NCI-H1417 (cell line): ENCODE results near the gene ANGPT4.

Source experiments
- DNase-seq, 3 experiments: peaks; one replicate each; lab custom pipeline; 2025; lab: John Stamatoyannopoulos, UW

Gene ANGPT4

DNA sequence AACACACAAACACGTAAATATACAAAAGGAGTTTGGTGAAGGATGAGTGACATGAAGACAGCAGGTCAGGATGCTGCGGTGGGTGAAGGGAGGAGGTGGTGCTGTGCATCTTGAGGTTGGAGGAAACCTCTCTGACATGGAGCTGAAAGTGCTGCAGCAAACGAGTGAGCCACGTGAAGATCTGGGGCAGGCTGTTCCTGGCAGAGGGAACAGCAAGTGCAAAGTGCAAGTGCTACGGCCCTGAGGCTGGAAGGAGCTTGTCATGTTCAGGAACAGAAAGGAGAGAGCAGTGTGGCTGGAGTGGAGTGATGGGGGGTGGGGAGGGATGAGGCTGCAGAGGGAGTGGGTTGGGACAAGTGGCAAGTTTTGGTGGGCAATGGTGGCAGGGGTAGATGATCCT, 24.8 kb upstream of the ANGPT4 start:
- no peak for DNase-seq

DNA sequence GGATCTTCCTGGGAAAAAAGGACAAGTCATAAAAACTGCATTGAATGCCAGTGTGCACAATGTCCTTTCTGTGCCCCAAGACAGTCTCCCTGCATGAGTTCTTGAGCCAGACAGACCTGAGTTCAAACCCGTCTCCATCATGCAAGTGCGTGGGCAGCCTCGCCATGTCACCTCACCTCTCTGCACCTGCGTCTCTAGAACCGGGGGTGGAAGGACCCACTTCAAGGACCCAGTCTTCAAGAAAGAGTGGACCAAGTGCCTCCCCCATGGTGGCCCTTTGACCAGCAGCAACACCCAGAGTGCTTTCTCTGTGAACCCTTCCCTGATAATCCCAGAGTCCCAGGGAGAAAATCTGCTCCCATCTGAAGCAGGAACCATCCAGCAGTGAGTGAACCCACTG, 23.5 kb upstream of the ANGPT4 start:
- no peak for DNase-seq

DNA sequence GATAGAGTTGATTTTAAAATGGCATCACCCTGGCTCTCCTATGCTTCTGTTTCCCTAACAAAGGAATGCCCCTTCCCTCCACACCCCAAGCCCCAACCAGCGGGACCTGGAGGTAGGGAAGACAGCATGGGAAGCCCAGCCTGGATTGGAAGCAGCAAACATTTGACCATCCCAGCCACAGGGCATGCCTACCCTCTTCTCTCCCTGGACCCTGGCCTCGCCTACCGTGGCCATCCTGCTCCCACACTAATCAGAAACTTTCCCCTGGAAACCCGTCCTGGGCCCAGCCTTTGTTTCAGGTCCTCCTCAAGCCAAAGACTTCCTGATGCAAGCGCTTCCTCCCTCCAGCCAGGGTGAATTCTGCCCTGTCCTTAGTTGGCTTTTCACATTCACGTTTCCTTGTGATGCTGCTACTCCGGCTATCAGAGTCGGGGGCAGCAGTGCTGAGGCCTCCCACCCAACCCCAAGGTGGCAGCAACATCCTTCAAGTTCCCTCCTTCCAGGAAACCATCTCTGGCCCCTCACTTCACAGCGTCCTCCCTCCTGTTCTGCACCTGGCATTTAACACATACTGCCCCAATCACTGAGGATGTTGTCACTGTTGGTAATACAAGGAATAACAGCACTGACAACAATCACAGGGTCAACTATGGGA, 18.2 kb upstream of the ANGPT4 start:
- DNase-seq: no peak

DNA sequence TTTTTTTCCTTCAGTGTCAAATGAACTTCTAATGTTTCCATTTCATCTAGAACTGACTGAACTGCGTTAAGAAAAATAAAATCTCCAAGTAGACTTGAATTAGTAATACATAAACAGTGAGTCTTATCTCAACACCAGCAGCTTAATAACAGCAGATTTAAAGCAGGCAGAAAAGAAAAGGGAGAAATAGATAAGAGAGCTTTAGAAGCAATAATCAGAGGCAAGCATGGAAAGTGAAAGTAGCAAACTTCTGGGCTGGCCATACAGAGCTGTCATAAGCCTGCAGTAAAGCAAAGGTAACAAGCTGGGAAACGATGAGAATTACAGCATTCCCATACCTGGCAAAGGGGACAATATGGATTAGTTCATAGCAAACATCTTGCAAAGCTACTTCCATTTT, 16.9 kb upstream of the ANGPT4 start:
- no peak for DNase-seq

DNA sequence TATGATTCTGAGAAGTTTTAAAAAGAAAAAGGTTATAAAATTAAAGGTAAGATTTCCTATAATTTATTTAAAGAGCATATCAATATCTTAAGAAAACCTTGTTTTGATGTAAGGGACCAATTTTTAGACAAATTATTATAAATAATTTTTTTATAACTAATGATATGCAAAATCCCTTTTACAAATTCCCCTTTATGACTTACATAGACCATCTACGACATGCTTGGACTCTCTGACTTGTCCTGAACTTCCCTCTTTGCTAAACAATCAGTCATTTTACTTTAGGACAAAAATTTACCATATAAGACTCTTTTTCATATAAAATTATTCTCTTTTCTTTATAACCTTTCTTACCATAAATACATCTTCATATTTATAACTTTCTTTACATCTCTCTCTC, 15.3 kb upstream of the ANGPT4 start:
- peak in 1 of 3 experiments; percentile 5 for DNase-seq

DNA sequence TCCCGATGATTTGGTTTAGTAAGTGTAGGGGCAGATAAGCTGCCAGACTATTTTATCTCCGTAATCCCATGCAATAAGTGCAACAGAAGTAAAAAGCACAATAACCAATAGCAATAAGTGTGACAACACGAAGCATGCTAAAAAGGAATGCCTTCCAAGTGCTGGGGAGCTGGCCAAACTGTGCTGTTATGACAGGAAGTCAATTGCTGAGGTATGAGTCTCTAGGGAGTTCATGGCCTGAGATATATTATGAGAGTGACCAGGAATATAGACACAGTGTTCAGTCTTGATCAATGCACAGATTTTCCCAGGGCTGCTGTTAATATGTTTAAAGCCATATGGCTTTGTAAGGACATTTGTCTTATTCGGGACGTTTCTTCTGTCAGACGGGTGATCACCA, 10.5 kb upstream of the ANGPT4 start:
- no peak for DNase-seq

DNA sequence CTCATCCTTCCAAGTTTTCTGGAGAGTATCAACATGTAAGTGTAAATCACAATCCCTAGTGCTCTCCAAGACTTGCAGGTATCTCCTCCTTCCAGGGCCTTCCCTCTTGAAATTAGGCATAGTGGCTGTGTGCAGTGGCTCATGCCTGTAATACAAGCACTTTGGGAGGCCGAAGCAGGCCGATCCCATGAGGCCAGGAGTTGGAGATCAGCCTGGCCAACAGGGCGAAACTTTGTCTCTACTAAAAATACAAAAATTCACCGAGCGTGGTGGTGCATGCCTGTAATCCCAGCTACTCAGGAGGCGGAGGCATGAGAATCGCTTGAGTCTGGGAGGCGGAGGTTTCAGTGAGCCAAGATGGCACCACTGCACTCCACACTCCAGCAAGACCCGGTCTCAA, 9.4 kb upstream of the ANGPT4 start:
- DNase-seq: no peak

DNA sequence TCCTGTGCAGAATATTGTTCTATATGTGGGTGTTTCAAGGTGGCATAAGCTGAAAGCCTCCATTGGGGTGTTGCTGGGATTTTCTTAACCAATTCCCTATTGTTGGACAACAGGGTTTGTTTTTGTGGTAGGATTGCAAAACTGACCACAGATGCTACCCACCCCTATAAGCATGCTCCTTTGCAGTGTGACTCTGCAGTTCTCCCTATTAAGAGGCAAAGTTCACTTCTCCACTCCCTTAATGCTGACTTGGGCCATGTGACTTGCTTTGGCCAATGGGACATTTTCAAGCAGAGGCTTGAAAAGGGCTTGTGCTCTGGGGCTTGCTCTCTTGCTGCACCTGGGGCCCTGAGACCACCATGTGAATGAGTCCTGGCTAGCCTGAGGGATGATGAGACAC, 8.5 kb upstream of the ANGPT4 start:
- DNase-seq: no peak

DNA sequence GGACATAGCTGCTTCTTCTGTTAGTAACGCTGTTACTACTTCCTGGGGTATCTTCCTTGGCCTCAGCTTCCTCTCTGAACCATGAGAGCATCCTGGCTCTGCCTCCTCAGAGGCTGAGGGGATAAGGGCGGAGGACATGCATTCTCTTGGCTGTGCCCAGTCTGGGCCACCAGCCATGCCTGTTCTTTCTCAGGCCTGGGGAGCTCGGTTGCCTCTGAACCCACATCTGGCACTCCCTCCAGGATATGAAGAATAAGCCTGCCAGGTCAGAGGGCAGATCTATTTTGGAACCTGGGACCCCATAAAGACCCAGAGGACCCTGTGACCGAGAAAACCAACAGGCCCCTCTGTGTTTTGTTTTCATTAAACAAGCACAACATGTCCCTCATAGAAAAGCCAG, 6.6 kb upstream of the ANGPT4 start:
- DNase-seq: no peak

DNA sequence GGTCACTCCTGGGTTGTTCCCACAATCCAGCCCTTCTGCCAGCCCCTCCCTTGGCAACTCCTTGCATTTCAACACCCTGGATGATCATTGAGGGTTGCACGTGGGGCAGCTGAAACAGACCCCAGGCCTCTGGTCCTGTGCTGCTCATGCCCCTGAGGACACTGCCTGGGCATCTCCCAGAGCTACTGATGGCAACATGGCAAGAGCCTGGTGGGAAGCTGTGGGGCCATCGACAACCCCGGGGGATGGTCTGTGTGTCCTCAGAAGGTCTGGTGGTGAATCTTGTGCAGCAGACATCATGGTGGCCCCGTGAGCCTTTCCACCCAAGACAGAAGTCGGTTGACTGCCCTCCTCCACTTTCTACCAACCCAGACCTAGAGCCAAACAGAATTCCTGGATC, 4.9 kb upstream of the ANGPT4 start:
- no peak for DNase-seq

DNA sequence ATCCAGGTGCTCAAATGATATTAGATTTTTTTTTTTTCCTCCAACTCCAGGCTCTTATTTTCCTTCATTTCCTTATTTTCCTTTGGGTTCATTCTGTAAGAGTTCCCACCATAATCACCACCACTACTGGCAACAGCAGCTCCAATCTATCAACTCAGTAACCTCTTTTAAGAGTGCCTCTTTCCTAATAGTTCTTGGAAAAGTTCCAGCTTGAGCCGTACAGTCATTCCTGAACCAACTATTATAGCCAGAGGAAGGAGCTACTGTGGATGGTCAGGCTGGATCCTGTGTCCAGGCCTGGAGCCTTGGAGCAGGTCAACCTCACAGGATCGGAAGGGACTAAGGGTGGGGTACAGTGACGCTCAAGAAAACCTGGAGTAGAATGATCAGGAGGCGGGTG, 4.2 kb upstream of the ANGPT4 start:
- no peak for DNase-seq

DNA sequence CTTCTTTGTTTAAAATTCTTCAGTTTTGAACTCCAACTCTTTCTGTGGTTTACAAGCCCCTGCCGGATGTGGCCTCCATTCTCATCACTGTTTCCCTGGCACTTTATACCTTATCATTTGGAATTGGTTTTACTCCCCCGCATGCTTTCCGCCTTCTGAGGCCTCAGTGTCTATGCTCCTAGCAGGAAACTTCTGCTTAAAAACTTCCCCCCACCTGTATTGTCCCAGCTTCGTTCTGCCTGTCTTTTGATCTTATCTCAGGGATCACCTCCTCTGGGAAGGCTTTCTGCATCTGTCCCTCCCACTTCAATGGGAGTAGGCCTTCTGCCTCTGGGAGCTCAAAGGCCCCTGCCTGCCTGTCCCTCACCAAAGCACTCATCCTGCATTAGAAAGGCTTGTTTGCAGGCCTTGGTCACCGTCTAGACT, 3.4 kb upstream of the ANGPT4 start:
- no peak for DNase-seq

DNA sequence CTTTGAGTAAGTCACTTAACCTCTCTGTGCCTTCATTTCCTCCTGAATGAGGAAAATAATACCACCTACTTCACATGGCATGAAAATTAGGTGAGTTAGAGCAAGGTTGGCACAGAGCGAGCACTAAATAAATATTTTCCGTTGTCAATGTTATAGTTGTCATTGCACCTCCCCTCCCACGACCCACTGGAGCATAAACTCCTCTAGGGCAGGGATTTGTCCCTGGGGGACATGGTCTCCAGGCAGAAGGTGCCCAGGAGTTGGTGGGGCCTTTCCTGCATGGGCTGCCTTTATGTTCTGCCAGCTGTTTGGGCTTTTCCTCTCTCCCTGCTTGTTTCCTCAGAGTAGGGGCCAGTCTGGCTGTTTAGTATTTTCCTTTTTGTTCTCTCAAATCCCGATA, 1.3 kb upstream of the ANGPT4 start:
- no peak for DNase-seq

DNA sequence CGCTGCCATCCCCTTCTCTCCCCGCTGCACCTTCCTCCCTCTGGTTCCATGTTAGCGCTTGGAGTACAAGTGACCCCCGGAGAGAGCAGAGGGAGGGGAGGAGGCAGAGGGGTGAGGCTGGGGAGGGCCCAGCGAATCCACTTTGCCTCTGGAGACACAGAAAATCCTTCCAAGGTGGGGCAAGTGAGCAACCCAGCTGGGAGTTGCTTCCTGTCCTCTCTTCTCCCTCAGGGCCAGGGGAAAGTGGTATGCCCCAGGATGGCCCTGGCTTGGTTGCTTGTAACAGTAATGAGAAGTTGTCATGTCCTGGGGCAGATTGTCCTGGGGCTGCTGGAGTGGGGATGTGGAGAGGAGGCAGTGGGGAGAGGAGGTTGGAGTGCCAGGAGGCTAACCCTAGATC, 691 bp upstream of the ANGPT4 start:
- no peak for DNase-seq

DNA sequence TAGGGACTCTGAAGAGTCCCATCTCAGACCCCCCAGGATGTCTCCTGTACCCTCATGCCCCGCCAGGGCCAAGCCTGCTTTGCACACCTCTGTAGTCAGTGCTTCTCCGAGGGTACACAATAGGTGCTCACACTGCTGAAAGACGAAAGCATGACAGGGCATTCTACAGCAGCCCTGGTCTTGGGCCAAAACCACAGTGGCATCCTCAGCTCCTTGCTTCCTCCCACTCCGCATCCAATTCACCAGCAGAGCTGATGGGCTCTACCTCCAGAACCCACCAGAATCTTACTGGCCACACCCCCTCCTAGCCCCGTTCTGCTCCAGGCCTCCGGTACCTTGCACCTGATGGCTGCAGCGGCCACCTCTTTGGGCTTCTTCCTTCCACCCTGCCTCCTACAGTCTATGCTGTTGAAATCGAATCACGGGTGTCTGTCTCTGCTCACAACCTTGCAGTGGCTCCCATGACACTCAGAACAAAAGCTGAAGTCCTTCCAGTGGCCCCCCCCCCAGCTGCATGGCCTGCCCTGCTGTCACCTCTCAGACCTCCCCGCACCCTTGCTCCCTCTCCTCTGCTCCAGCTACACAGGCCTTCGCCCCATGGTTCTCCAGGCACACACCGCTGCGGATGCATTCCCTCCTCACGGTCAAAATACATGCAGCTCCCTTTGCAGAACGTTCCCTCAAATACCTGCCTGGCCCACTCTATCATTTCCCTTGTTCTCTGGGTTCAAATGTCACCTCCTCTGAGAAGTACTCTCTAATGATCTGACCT, 1.2 kb downstream of the ANGPT4 start:
- DNase-seq: no peak

DNA sequence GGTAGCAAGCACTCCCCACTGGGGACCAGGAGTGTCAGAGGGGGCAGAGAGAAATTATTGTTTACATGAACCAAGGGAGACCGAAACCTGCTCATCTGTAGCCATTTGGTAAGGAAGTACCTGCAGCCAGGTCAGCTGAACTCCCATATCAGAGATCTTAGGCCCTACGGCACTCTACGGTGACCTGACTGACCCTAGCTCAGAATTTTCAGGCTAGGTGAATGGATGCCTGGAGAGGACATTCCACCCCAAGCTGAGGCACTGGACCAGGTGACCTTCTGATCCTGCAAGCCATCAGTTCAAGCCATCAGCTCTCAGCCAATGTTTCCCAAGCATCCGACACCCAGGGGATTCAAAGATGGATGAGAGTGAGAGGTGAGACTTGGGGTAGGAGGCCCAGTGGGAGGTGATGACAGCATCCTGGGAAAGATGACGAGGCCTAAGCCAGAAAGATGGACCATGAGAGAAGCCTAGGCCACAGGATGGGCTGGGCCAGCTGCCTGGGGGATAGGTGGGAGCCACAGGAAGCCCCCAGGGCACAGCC, 2.8 kb downstream of the ANGPT4 start:
- DNase-seq: no peak

DNA sequence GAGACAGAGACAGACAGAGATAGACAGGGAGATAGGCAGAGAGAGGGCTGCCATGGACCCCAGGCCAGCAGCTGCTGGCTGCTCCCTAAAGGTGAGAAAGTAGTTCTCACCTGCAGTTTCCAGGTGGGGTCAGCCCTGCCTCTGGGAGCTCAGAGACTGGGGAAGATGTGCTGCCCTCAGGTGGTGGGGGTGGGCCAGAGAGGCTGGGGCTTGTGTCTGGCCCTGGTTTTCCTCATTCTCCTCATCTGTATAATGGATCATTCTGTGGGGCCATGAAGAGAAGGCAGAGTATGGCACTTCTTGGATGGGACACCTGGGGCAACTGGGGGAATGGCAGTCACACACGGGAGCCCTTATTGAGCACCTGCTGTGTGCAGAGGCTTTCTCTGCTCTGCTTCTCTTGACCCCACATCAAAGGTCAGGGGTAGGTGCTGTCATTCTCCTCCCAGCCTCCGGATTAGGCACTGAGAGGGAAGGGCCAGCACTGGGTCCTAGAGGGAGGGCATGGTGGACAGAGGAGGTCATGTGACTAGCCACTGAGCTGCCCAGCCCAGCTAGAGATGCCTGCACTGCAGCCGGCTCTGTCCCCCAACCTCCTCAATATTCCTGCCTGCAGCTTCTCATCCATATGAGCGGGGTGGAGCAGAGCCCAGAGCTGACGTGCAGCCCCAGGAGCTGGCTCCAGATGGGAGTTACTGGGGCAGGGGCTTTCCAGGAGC, 4.1 kb downstream of the ANGPT4 start:
- DNase-seq: no peak

DNA sequence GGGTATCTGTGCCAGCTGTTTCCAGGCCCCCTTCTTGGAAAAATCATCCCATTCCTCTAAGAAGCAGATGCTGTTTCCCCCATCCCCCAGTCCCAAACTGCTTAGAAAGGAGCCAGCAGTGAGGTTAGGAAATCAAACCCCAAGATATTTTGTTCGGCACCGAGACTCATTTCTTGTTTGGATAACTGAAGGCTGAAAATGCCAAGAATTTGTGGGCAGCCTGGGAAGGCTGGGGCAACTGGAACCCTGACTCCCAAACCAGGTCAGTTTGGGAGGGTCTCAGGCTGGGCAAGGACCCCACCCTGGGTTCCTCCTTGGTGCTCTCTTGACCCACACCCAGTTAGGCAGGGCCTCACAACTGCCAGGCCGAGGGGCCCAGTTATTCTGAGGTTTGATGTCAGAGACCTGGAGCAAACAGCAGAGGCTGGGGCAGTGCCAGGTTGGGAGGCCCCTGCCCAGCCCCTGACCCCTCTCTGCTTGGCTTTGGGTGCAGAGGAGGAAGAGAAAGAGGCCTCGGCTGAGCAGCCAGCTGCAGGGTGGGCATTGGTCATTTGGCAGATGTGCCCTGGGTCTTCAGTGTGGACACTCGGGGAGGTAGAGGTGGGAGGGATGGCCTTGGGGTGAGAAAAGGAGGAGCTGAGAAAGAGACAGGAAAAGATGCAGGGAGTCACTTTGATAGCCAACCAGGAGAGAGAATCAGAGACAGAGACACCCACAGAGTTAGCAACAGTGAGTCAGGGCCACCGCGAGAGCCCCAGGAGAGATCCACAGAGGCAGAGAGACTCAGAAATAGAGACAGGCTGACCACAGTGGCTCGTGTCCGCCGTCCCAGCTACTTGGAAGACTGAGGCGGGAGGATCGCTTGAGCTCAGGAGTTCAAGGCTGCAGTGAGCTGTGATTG, 5.0 kb downstream of the ANGPT4 start:
- no peak for DNase-seq

DNA sequence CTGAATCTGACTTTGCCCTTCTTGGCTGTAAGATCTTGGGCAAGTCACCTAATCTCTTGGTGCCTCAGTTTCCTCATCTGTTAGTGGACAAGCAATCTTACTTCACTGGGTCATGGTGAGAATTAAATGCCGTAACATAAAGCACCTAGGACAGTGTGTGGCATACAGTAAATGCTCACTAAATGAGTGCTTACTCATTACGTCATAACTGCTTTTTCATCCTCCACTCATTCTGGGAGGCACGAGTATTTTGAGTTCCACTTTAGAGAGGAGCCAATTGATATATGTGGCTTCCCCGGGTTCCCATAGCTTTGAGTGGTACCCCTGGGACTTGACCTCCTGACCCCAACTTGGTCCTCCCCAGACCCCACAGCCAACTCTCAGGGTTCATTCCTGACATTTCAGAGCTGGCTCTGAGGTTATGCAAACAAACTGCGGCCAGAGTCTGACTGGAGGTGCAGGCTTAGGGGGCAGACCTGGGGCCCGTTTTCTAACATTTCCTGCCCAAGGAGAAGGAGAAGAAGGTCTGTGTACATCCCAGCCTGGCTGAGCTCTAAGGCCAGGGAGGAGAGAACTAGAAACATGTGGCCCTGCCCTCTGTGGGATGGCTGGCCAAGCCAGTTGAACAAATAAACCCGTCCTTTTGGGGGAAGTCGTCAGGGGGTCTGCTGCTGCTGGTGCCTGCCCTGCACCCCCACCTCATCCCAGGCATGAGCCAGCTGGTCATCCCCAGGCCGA, 5.8 kb downstream of the ANGPT4 start:
- no peak for DNase-seq

DNA sequence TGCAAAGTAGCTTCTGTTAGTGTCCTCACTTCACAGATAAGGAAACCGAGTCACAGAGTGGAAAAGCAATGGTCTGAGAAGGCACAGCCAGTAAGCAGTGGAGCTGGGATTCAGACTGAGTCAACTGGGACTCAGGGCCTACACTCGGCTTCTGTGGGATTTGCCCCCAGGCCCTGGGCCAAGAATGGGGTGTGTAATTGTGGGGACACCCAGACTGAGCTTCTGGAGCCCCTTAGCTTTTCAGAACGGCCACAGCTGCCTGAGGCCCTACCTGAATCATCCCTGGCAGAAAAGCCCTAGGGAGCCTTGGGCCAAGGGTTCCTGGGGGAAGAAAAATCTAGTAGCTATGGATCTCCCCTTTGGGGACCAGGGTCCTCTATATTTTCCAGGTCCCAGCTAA, 6.5 kb downstream of the ANGPT4 start:
- DNase-seq: no peak

DNA sequence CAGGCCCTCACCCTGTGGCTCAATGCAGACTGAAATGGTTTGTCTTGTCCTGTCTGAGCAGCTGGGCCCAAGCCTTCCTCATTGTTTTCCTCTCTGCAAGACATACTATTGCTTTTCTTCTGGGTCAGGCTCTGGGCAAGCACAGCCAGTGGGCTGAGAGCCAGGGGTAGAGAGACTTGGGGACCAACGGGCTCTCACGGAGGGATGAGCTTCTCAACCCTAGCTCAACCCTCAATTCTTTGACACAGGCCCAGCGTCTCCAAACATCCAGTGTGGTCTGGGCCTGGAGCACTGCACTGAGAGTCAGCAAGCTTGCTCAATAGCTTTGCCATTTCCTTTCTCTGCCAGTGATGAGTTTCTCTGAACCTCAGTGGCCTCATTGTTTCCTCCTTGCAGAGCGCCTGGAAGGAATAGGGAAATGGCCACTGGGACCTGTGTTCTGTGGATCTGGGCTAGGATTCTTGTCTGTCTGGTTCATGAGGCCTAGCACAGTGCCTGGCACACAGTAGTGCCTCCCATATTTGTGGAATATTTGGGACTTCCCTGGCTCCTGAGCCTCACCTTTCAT, 9.3 kb downstream of the ANGPT4 start:
- DNase-seq: no peak
